Measurements from ENCODE around the gene SLC29A4. TPM values are rescaled to one million over a fixed set of nuclear protein-coding genes. Genes with fewer than 3 reads are reported as not detected.
A peak's percentile ranks its signal among the peaks of the same experiment; 100 is the strongest.

The SLC29A4 gene
- total and polyA plus RNA-seq, 2 of the 13 experiments (the other 11 are each of a cell fraction or from before 2014, with no cell fraction given): 29.7 to 31.7 TPM

- H3K36me3 ChIP-seq (replicated peaks in 1 of 2; ENCODE audit: control insufficient read depth in 1 of 2, insufficient read depth in 2 of 2, low read length in 2 of 2): peaks cover 44 to 52% of the 10 kb centered on the region in 2 experiments
- no peak for DNase-seq (ENCODE audit: low spot score)
- no peak for TF ChIP-seq GRHL1 (CRISPR knock-in tag; conservative IDR thresholded peaks at IDR 0.05)
- no peak for TF ChIP-seq RXRB (CRISPR knock-in tag; IDR thresholded peaks at IDR 0.05; ENCODE audit: borderline replicate concordance)
- no peak for TF ChIP-seq DNMT3B (CRISPR knock-in tag; conservative IDR thresholded peaks at IDR 0.05)
- no peak for TF ChIP-seq ZBTB2 (CRISPR knock-in tag; IDR thresholded peaks at IDR 0.05; ENCODE audit: low read depth)
- peak; percentile 13 for TF ChIP-seq AGO2 (optimal IDR thresholded peaks at IDR 0.05; ENCODE audit: low read depth, low read length)
These were observed 67.4 kb downstream of the SLC29A4 start for GRCh38 chr7:5350174-5350463.

More at GRCh38 chr7:5350174-5350463, 67.4 kb downstream of the SLC29A4 start:
- ATAC-seq: no peak
- WGBS (ENCODE audit: low lambda C conversion rate): 100% methylated on average over 11 of the region's 15 CpGs
- ChIA-PET CTCF (ENCODE audit: low intra/inter-chr PET ratio, low total read pairs) (no interaction called here), POLR2A (no interaction called here)
- Histone ChIP-seq H4K20me1 (ENCODE audit: insufficient read depth, low read length) (peaks cover 41% of the 10 kb centered on the region; the same call in 1 of the 2 replicates), H3K27ac (ENCODE audit: extremely low read length, insufficient read depth, low read length) (no peak overlapping the region), H3K27me3 (ENCODE audit: control insufficient read depth in 1 of 2, insufficient read depth in 2 of 2, low read length in 2 of 2) (no peaks in the 10 kb centered on the region), H2AFZ (ENCODE audit: low read length) (no peak overlapping the region), H3K4me3 (replicated peaks in 1 of 3; ENCODE audit: insufficient read depth in 1 of 3, low read depth in 2 of 3, low read length in 3 of 3) (no peak overlapping the region), H3K9me3 (ENCODE audit: low read length) (no peaks in the 10 kb centered on the region), H3K4me1 (ENCODE audit: insufficient read depth, low read length) (no peaks in the 10 kb centered on the region), H3K4me2 (ENCODE audit: low read depth, low read length) (no peak overlapping the region), H3K79me2 (ENCODE audit: insufficient read depth, low read length) (peaks cover 18% of the 10 kb centered on the region), H3K9ac (ENCODE audit: insufficient read depth, low read depth, low read length) (no peak overlapping the region)
- FAIRE-seq: no peak
- in situ Hi-C loops (cut with HindIII; ENCODE audit: extremely low pct_ligation_motif_present, low pct_unique_long_range_greater_than_20kb) (no loop called here), intact Hi-C loops (cut with micrococcal nuclease; ENCODE audit: unreplicated experiment) (no loop called here)
- BruUV-seq (replicated peaks): no TSS peak
